ENCODE measurements around the gene RPS6KA6. TPM values are rescaled to one million over a fixed set of nuclear protein-coding genes. Genes with fewer than 3 reads are reported as not detected.

Gene RPS6KA6
- total and polyA plus RNA-seq, 12 donors: 0.91 to 6.3 (median 4.3) TPM

- H3K27me3 ChIP-seq: no peaks in the 10 kb centered on the region
- intact Hi-C loops (cut with DNase I): no loop called here
- no peaks in the 10 kb centered on the region for H3K9me3 ChIP-seq (replicated peaks in 1 of 3)
- no peak overlapping the region for H3K4me3 ChIP-seq
- H3K4me1 ChIP-seq (replicated peaks in 1 of 2): no peaks in the 10 kb centered on the region
- 82 to 100% (median 95%) methylated on average over 3 to 4 of the region's 4 CpGs for WGBS, 4 donors
- no peaks in the 10 kb centered on the region for H3K36me3 ChIP-seq (replicated peaks in 1 of 2)
- no peak for DNase-seq
- TF ChIP-seq CTCF (IDR thresholded peaks at IDR 0.05): no peak
- TF ChIP-seq POLR2A (IDR thresholded peaks at IDR 0.05): no peak
- no peak overlapping the region for H3K27ac ChIP-seq
These were observed 64.4 kb downstream of the RPS6KA6 start for GRCh38 chrX:84123585-84123984.

- Histone ChIP-seq H3K27ac (no peak overlapping the region), H3K4me3 (no peak overlapping the region), H3K9me3 (replicated peaks in 1 of 3) (no peaks in the 10 kb centered on the region), H3K4me1 (replicated peaks in 1 of 2) (no peaks in the 10 kb centered on the region), H3K36me3 (replicated peaks in 1 of 2) (no peaks in the 10 kb centered on the region), H3K27me3 (no peaks in the 10 kb centered on the region)
- TF ChIP-seq POLR2A (IDR thresholded peaks at IDR 0.05) (no peak), CTCF (IDR thresholded peaks at IDR 0.05) (no peak)
- DNase-seq: no peak
- intact Hi-C loops (cut with DNase I): no loop called here
These were observed 69.2 kb downstream of the RPS6KA6 start for GRCh38 chrX:84118769-84119168.

GRCh38 chrX:84118315-84118714, 69.7 kb downstream of the RPS6KA6 start:
- 63 to 97% (median 75%) methylated on average over 4 of the region's 4 CpGs for WGBS, 4 donors
- intact Hi-C loops (cut with DNase I): no loop called here
- TF ChIP-seq CTCF (IDR thresholded peaks at IDR 0.05) (no peak), POLR2A (IDR thresholded peaks at IDR 0.05) (no peak)
- no peak overlapping the region for H3K4me3 ChIP-seq
- no peaks in the 10 kb centered on the region for H3K36me3 ChIP-seq (replicated peaks in 1 of 2)
- H3K27ac ChIP-seq: no peak overlapping the region
- DNase-seq: no peak
- H3K9me3 ChIP-seq (replicated peaks in 1 of 3): no peaks in the 10 kb centered on the region
- H3K4me1 ChIP-seq (replicated peaks in 1 of 2): no peaks in the 10 kb centered on the region
- no peaks in the 10 kb centered on the region for H3K27me3 ChIP-seq

- TF ChIP-seq CTCF (IDR thresholded peaks at IDR 0.05): no peak
- no peak for TF ChIP-seq POLR2A (IDR thresholded peaks at IDR 0.05)
- Histone ChIP-seq H3K9me3 (replicated peaks in 1 of 3) (no peaks in the 10 kb centered on the region), H3K27me3 (no peaks in the 10 kb centered on the region), H3K4me1 (replicated peaks in 1 of 2) (no peaks in the 10 kb centered on the region), H3K4me3 (no peak overlapping the region), H3K36me3 (replicated peaks in 1 of 2) (no peaks in the 10 kb centered on the region), H3K27ac (no peak overlapping the region)
- intact Hi-C loops (cut with DNase I): no loop called here
- DNase-seq: no peak
- 79 to 96% (median 87%) methylated on average over 1 to 5 of the region's 5 CpGs for WGBS, 4 donors
These were observed 79.4 kb downstream of the RPS6KA6 start for GRCh38 chrX:84108584-84108983.
